Activated CD8-positive, alpha-beta T cell treated with anti-CD3 and anti-CD28 coated beads for 36 hours (primary cell): Measurements from ENCODE around the gene PDK2. TPM values are rescaled to one million over a fixed set of nuclear protein-coding genes. Genes with fewer than 3 reads are reported as not detected.

Experiments
- ATAC-seq: fragments of 200-7000 bp; cut with Tn5 transposase; one replicate; pipeline ENCODE4 v1.10.0; 2021; ENCODE audit warnings: mild to moderate bottlenecking, moderate library complexity
- CTCF ChIA-PET: fragments of 350-600 bp; sonication (Branson Sonifier 250); formaldehyde crosslinking; loops from one replicate; lab custom pipeline; 2021; ENCODE audit warnings: antibody characterized with exemption; lab: Charles Lee
- POLR2A ChIA-PET: fragments of 350-600 bp; sonication (Branson Sonifier 250); formaldehyde crosslinking; loops from one replicate; lab custom pipeline; 2021; ENCODE audit warnings: antibody characterized with exemption; lab: Charles Lee
- DNase-seq: peaks from one replicate; pipeline ENCODE4 v3.0.0-alpha.2; 2020
- H3K27ac Mint-ChIP-seq: one replicate; pipeline ENCODE4 v1.8.0; 2021; ENCODE audit warnings: mild to moderate bottlenecking, mixed read lengths
- H3K27me3 Mint-ChIP-seq: one replicate; pipeline ENCODE4 v1.8.0; 2021; ENCODE audit warnings: mixed read lengths
- H3K36me3 Mint-ChIP-seq: one replicate; pipeline ENCODE4 v1.8.0; 2021; ENCODE audit warnings: low read depth, mixed read lengths
- H3K4me1 Mint-ChIP-seq: one replicate; pipeline ENCODE4 v1.8.0; 2021; ENCODE audit warnings: low read depth, mixed read lengths
- H3K4me3 Mint-ChIP-seq: one replicate; pipeline ENCODE4 v1.8.0; 2021; ENCODE audit warnings: mild to moderate bottlenecking, moderate library complexity, mixed read lengths
- H3K9me3 Mint-ChIP-seq: one replicate; pipeline ENCODE4 v1.8.0; 2021; ENCODE audit warnings: mixed read lengths
- intact Hi-C: fragments of 100-400 bp; cut with micrococcal nuclease; formaldehyde crosslinking; loops from one replicate; pipeline ENCODE4 v1.10.0; 2022
- total RNA-seq, 2 experiments: library from RNA; stranded (reverse); gene quantifications; one replicate each; pipeline ENCODE4 v1.2.3, GENCODE V29; 2021
- TF ChIP-seq, protein P1 (sequence below): fragments of 200-600 bp; IDR thresholded peaks from one replicate; pipeline ENCODE4 v1.8.0; 2022; ENCODE audit warnings: antibody characterized with exemption, mild to moderate bottlenecking

Gene PDK2
- total RNA-seq, 2 experiments from 2014 or later, result 6.0 to 7.7 TPM

GRCh38 chr17:50052822-50053653 lies 42.1 kb upstream of the PDK2 start:
- intact Hi-C loops, result no loop called here
- H3K4me1 Mint-ChIP-seq, result peaks cover 26% of the 10 kb centered on the region
- H3K9me3 Mint-ChIP-seq, result no peaks in the 10 kb centered on the region
- no peak for ATAC-seq
- no peak for DNase-seq
- no peak overlapping the region for H3K27ac Mint-ChIP-seq
- TF ChIP-seq, protein P1, sequence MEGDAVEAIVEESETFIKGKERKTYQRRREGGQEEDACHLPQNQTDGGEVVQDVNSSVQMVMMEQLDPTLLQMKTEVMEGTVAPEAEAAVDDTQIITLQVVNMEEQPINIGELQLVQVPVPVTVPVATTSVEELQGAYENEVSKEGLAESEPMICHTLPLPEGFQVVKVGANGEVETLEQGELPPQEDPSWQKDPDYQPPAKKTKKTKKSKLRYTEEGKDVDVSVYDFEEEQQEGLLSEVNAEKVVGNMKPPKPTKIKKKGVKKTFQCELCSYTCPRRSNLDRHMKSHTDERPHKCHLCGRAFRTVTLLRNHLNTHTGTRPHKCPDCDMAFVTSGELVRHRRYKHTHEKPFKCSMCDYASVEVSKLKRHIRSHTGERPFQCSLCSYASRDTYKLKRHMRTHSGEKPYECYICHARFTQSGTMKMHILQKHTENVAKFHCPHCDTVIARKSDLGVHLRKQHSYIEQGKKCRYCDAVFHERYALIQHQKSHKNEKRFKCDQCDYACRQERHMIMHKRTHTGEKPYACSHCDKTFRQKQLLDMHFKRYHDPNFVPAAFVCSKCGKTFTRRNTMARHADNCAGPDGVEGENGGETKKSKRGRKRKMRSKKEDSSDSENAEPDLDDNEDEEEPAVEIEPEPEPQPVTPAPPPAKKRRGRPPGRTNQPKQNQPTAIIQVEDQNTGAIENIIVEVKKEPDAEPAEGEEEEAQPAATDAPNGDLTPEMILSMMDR, result no peak
- no peak overlapping the region for H3K4me3 Mint-ChIP-seq
- POLR2A ChIA-PET, result interaction anchor here (1.1 kb wide), 1 partner anchor 39 kb away, joined by 4 read pairs; no protein-coding TSS in a partner anchor
- CTCF ChIA-PET, result interaction anchor here (1.1 to 6.4 kb wide), 7 partner anchors 17 to 62 kb away, joined by 3 to 62 read pairs (median 4); partner anchors contain the start of gene PDK2
- H3K36me3 Mint-ChIP-seq, result no peaks in the 10 kb centered on the region
- H3K27me3 Mint-ChIP-seq, result peaks cover 3% of the 10 kb centered on the region

DNA sequence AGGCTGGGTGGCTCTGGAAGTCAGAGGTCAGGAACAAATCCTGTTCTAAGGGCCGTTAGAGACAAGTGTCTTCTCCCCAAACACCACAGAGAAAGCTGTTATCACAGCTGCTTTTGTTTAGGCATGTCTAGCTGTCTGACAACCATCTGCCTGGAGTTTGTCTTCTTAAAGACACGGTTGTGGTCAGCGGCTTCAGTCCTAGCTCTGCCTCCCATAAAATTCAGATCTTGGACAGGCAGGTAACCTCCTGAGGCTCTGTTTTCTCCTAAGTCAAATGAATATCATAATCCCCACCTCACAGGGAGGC lies 41.5 kb upstream of the PDK2 start:
- Mint-ChIP-seq H3K4me1 (peaks cover 26% of the 10 kb centered on the region), H3K9me3 (no peaks in the 10 kb centered on the region), H3K27me3 (peaks cover 3% of the 10 kb centered on the region), H3K27ac (no peak overlapping the region), H3K36me3 (no peaks in the 10 kb centered on the region), H3K4me3 (no peak overlapping the region)
- ChIA-PET CTCF (interaction anchor here (1.1 to 6.4 kb wide), 8 partner anchors 16 to 61 kb away, joined by 3 to 62 read pairs (median 4); partner anchors contain the start of gene PDK2), POLR2A (interaction anchor here (1.1 kb wide), 1 partner anchor 38 kb away, joined by 4 read pairs; no protein-coding TSS in a partner anchor)
- ATAC-seq, result no peak
- TF ChIP-seq, protein P1, result no peak
- no peak for DNase-seq
- intact Hi-C loops, result no loop called here

DNA sequence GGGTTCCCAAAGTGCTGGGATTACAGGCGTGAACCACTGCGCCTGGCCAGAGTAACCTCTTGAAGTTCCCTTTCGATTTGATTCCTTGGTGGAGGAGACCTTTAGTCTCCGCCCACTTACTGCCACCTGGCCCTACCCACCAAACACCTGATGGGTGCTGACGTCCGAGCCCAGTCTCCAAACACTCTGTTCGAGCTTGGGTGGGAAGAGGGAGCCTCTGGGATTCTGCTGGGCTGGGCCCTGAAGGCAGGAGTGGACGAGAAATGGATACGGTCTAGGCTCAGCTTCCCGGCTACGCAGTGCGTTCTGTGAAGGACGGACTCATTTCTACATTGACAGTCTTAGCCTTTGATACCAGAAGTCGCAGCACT lies 40.1 kb upstream of the PDK2 start:
- peak; percentile 19 for DNase-seq
- Mint-ChIP-seq H3K4me1 (peaks cover 26% of the 10 kb centered on the region), H3K27me3 (peaks cover 3% of the 10 kb centered on the region), H3K4me3 (peak overlapping the region; percentile 82), H3K9me3 (no peaks in the 10 kb centered on the region), H3K36me3 (no peaks in the 10 kb centered on the region), H3K27ac (no peak overlapping the region)
- ChIA-PET POLR2A (interaction anchor here (0.5 to 0.8 kb wide), 5 partner anchors 10 to 232 kb away, joined by 3 to 4 read pairs (median 3); no protein-coding TSS in a partner anchor), CTCF (interaction anchor here (1.2 to 6.4 kb wide), 5 partner anchors 9 to 38 kb away, joined by 3 to 62 read pairs (median 28); partner anchors contain the start of gene PDK2)
- intact Hi-C loops, result no loop called here
- TF ChIP-seq, protein P1, result no peak
- ATAC-seq, result peak; percentile 1

- TF ChIP-seq, protein P1, result no peak
- Mint-ChIP-seq H3K27ac (peak within 1 kb of the TSS; percentile 14), H3K36me3 (no peaks in the 10 kb centered on the region), H3K27me3 (peaks cover 3% of the 10 kb centered on the region), H3K4me1 (peaks cover 21% of the 10 kb centered on the region), H3K9me3 (no peaks in the 10 kb centered on the region), H3K4me3 (peak within 1 kb of the TSS; percentile 82)
- POLR2A ChIA-PET, result interaction anchor here (0.6 to 1.7 kb wide), 6 partner anchors 11 to 205 kb away, joined by 3 to 4 read pairs (median 3); no protein-coding TSS in a partner anchor
- DNase-seq (peak; percentile 68), ATAC-seq (peak; percentile 45)
- CTCF ChIA-PET, result interaction anchor here (0.9 to 6.4 kb wide), 9 partner anchors 10 to 500 kb away, joined by 3 to 62 read pairs (median 4); partner anchors contain the start of genes COL1A1 and PDK2
- intact Hi-C loops, result no loop called here
Measured at GRCh38 chr17:50055426-50056216, 39.5 kb upstream of the PDK2 start, which contains the start of gene ITGA3. Gene ITGA3, plus strand, starts transcription at chr17:50056110. Its CDS starts 330 bp downstream, at chr17:50056440.
